HL-60 (cell line): ENCODE measurements around the gene TTLL11.

Experiments
- DNase-seq, 2 experiments: peaks; one replicate each; pipeline ENCODE4 v3.0.0-alpha.2; 2010 to 2020; ENCODE audit warnings: low read depth in 1 of 2, low spot score in 1 of 2
- H3K27ac ChIP-seq: fragments of 250-450 bp; sonication (Bioruptor Pico); replicated peaks from 2 replicates; pipeline ENCODE4 v1.5.1; 2020; ENCODE audit warnings: mild to moderate bottlenecking, moderate library complexity
- H3K27me3 ChIP-seq: fragments of 250-450 bp; sonication (Bioruptor Pico); 2 replicates; pipeline ENCODE4 v1.5.1; 2021; ENCODE audit warnings: mild to moderate bottlenecking, moderate library complexity; ENCODE audit not compliant: insufficient read depth, poor library complexity, severe bottlenecking
- H3K4me3 ChIP-seq: replicated peaks from 2 replicates; pipeline ENCODE4 v1.5.1; 2011; ENCODE audit warnings: mild to moderate bottlenecking, control low read depth, low read length; ENCODE audit not compliant: insufficient read depth
- GABPA ChIP-seq: IDR thresholded peaks from 2 replicates; pipeline ENCODE4 v1.6.1; 2012; ENCODE audit warnings: low read depth
- POLR2AphosphoS5 ChIP-seq: IDR thresholded peaks from 2 replicates; pipeline ENCODE4 v1.6.1; 2012; ENCODE audit warnings: low read depth
- REST ChIP-seq: IDR thresholded peaks from 2 replicates; pipeline ENCODE4 v1.6.1; 2012; ENCODE audit warnings: low read depth; ENCODE audit not compliant: insufficient replicate concordance
- SPI1 ChIP-seq: IDR thresholded peaks from 2 replicates; pipeline ENCODE4 v1.6.1; 2012; ENCODE audit warnings: low read depth, mild to moderate bottlenecking, borderline replicate concordance
- long read RNA-seq: library from polyadenylated mRNA; unstranded; transcript quantifications from one replicate; pipeline ENCODE4 v2.0.0, GENCODE V29; 2020
- TF ChIP-seq, protein P1 (sequence below): IDR thresholded peaks from one replicate; pipeline ENCODE4 v1.5.1; 2011; ENCODE audit warnings: low read length, control low read depth, inconsistent platforms; ENCODE audit not compliant: insufficient read depth

TTLL11 gene, protein sequence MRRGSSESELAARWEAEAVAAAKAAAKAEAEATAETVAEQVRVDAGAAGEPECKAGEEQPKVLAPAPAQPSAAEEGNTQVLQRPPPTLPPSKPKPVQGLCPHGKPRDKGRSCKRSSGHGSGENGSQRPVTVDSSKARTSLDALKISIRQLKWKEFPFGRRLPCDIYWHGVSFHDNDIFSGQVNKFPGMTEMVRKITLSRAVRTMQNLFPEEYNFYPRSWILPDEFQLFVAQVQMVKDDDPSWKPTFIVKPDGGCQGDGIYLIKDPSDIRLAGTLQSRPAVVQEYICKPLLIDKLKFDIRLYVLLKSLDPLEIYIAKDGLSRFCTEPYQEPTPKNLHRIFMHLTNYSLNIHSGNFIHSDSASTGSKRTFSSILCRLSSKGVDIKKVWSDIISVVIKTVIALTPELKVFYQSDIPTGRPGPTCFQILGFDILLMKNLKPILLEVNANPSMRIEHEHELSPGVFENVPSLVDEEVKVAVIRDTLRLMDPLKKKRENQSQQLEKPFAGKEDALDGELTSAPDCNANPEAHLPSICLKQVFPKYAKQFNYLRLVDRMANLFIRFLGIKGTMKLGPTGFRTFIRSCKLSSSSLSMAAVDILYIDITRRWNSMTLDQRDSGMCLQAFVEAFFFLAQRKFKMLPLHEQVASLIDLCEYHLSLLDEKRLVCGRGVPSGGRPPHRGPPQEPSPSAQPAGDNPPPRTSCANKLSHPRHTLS
- long read RNA-seq, partial matches to known transcripts: 0 of 1 reads
- long read RNA-seq, other reads (novel, unspliced or antisense): 1 of 1 reads

DNA sequence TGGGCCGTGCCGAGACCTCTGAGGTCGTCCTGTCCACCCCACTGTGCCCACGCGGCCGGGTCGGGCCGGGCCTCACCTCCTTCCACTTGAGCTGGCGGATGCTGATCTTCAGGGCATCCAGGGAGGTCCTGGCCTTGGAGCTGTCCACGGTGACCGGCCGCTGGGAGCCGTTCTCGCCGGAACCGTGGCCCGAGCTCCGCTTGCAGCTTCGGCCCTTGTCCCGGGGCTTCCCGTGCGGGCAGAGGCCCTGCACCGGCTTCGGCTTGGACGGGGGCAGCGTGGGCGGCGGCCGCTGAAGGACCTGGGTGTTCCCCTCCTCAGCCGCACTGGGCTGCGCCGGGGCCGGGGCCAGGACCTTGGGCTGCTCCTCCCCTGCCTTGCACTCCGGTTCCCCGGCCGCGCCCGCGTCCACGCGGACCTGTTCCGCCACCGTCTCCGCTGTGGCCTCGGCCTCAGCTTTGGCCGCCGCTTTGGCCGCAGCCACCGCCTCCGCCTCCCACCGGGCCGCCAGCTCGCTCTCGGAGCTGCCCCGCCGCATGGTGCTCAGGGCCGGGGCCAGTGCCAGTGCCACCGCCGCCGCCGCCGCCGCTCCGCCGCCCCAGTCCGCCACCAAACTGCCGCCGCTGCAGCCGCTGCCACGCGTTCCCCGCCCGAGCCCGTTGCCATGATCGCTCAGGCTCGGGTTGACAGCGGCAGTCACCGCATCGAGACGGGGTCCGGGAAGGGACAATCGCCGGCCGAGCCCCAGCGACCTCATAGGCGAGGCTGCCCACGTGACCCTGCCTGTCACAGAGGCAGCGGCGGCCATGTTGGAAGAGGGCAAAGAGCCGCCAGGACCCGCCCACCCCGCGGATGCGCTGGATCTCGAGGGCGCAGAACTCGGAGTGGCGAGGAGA lies at the start of gene TTLL11:
TSS of gene TTLL11 (minus strand) at position 698 of the 896 bp plus-strand sequence. CDS start at position 538, 160 bp downstream.
- DNase-seq: peak; percentile 86 to 96
- H3K27ac ChIP-seq: peak within 1 kb of the TSS; percentile 36; the same call in 1 of the 2 replicates

DNA sequence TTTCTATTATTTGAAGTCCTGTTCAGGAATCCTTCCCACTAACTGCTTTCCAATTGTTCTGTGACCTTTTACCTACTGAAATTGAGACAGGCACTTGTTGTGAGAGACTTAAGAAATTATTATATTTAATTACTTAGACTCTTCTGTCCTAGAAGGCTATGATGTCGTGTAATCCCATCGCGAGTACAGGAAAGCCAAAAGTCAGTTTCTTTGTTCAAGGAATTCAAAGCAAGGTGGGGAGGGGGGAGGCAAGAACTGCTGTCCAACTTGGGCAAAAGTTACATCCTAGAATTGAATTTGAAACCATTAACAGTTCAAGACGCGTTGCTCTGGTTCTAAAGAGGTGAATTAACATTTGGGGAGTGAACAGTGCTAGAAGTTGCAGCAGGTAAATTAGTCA lies 48.6 kb upstream of the TTLL11 start:
- H3K27ac ChIP-seq: no peak overlapping the region
- no peak for TF ChIP-seq GABPA
- no peak overlapping the region for H3K4me3 ChIP-seq
- DNase-seq: no peak
- H3K27me3 ChIP-seq: no peaks in the 10 kb centered on the region

More for the DNA sequence above, at the start of gene TTLL11:
- Histone ChIP-seq H3K4me3 (peak within 1 kb of the TSS; percentile 77), H3K27me3 (no peaks in the 10 kb centered on the region)
- TF ChIP-seq SPI1: no peak
- TF ChIP-seq REST: peak; percentile 86
- TF ChIP-seq, protein P1, sequence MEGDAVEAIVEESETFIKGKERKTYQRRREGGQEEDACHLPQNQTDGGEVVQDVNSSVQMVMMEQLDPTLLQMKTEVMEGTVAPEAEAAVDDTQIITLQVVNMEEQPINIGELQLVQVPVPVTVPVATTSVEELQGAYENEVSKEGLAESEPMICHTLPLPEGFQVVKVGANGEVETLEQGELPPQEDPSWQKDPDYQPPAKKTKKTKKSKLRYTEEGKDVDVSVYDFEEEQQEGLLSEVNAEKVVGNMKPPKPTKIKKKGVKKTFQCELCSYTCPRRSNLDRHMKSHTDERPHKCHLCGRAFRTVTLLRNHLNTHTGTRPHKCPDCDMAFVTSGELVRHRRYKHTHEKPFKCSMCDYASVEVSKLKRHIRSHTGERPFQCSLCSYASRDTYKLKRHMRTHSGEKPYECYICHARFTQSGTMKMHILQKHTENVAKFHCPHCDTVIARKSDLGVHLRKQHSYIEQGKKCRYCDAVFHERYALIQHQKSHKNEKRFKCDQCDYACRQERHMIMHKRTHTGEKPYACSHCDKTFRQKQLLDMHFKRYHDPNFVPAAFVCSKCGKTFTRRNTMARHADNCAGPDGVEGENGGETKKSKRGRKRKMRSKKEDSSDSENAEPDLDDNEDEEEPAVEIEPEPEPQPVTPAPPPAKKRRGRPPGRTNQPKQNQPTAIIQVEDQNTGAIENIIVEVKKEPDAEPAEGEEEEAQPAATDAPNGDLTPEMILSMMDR: no peak
- TF ChIP-seq POLR2AphosphoS5: peak; percentile 27; the same call in 1 of the 2 replicates
- no peak for TF ChIP-seq GABPA

GRCh38 chr9:122140368-122141193 lies 47.5 kb upstream of the TTLL11 start:
- no peak for DNase-seq
- Histone ChIP-seq H3K4me3 (no peak overlapping the region), H3K27ac (no peak overlapping the region), H3K27me3 (no peaks in the 10 kb centered on the region)
- TF ChIP-seq, protein P1: no peak
- TF ChIP-seq POLR2AphosphoS5: no peak
- no peak for TF ChIP-seq REST
- no peak for TF ChIP-seq GABPA
